GM21737 (cell line): ENCODE data around the gene CLDN7.

Experiments
- ATAC-seq: cut with Tn5 transposase; IDR thresholded peaks from one replicate; pipeline ENCODE4 v1.9.1; 2021; ENCODE audit warnings: mild to moderate bottlenecking, moderate library complexity; ENCODE audit not compliant: unreplicated experiment

CLDN7 gene

DNA sequence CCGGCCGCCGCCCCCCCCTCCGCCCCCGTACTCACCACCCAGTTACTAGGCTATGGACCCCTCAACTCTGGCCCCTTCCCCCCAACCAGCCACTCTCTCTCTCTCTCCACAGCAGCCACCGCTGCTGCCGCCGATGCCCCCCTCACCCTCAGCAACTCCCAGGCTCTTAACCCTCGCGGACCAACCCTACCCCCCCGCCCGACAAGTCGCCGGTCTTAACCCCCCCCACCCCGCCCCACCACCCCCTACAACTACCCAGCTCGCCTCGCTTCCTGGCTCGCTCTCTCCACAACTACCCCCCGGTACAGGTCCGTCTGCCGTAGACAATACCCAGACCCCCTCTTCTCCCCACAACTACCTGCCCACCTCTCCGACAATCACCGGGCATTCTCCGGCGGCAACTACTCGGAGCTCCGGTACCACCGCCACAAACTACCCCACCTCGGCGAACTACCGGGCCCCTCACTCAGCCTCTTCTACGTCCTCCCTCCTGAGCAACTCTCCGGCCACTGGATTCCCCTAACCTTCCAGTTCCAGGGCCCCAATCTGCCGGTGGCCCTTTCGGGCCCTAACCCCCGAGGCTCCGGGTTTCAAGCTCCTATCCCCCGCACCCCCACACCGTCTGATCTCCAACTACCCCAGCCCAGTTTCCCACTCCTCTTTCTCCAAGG lies 23.7 kb downstream of the CLDN7 start:
- no peak for ATAC-seq

DNA sequence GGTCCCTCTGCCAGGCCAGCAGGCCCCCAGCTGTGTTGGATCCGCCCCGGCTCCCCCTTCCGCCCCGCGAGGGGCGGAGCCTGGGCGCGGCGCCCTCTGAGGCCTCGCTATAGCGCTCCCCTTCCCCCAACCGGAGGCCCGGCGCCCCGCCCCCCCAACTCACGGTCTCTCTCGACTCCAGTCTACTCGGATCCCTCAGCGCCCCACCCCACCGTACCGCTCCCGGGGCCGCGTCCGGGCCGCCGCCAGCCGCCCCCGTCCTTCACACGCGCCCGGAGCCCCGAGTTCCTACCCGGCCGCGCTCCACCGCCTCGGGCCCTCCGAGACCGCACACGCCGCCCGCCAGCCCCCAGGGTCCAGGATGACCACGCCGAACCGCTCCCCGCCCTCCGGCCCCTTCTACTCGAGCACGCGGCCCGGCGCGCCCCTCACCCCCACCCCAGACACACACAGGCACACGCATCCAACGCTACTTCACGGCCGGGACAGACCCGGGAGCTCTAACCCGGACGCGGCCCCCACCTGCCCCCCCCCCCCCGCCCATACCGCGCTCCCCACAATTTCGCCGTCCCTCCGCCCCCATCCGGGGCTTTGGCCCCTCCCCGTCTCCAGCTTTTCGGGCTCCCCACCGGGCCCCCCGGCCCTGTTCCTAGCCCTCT lies 24.4 kb downstream of the CLDN7 start:
- peak; percentile 17 for ATAC-seq

- no peak for ATAC-seq
Measured at GRCh38 chr17:7237266-7237760, 25.0 kb downstream of the CLDN7 start.

GRCh38 chr17:7236808-7237207 lies 25.5 kb downstream of the CLDN7 start:
- ATAC-seq = no peak

- ATAC-seq = no peak
Measured at GRCh38 chr17:7235693-7236665, 26.3 kb downstream of the CLDN7 start.

DNA sequence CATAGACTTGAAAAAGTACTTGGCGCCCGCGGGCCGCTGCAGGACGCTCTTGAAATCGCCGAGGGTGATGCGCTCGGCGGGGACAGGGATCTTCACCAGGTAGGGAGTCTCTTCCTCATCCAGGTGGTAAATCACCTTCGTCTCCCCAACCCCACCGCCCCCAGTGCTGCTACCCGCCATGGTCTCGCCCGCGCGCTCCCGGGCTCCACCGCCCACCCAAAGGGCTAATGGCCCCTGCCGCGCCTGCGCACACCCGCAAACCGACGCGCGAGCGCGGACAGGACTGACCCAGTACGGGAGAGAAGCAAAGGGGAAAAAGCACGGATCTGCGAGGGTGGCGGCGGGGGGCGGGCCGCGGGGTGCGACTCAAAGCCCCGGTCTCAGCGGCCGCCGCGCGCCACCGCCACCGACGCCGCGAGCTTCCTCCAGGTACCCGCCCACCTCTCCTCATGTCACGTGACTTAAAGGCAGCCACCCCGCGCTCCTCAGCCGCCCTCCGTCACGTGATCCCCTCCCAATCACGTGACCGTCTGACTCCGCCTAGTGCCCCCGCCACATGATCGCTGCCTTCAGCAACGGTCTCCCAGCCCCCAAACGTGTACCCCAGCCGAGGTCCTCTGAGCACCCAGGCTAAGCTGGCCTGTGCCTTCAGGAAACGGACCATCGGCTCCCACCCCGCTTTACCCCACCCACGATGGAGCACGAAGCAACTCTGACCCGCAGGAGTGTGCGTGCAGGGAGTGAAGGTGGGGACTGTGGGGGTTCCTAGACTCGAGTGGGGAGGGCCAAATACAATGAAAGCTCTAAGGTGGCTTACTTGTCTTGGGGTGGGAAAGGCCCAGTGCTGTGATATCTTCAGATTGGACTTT lies 28.0 kb downstream of the CLDN7 start, which contains the start of gene DVL2:
Gene DVL2, minus strand, starts transcription at position 435 of the 869 bp plus-strand sequence. Its CDS starts 255 bp downstream, at position 180.
- ATAC-seq = peak; percentile 50

DNA sequence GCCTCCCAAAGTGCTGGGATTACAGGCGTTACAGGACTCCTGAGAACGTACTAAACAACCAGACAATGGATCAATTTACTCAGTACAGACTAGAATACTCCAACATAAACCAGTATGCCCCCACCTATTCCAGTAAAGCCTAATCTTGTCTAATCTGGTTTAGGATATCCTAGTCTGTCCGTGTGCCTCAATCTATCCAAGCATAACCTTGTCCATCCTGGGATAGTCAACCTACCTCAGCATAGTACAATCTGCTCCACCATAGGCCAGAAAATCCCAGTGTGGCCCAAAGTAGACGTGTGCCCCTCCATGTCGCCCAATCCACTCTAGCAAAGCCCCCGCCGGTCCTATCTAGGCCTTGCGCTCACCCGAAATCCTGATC lies 28.6 kb downstream of the CLDN7 start:
- ATAC-seq = no peak

- no peak for ATAC-seq
Measured at GRCh38 chr17:7232114-7232513, 30.2 kb downstream of the CLDN7 start.

- no peak for ATAC-seq
Measured at GRCh38 chr17:7229504-7229903, 32.8 kb downstream of the CLDN7 start.

DNA sequence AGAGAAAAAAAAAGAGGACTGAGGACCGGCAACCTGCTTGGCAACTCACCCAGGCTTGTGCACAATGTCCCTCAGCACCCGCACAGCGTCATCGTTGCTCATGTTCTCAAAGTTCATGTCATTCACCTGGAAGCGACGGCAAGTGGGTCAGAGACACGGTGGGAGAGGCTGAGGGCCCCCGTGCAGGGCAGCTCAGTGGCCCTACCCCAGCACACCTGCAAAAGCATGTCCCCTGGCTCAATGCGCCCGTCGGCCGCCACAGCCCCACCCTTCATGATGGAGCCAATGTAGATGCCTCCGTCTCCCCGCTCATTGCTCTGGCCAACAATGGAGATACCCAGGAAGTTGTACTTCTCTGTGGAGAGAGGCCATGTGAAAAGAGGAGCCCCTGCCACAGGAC lies 33.4 kb downstream of the CLDN7 start:
- no peak for ATAC-seq

DNA sequence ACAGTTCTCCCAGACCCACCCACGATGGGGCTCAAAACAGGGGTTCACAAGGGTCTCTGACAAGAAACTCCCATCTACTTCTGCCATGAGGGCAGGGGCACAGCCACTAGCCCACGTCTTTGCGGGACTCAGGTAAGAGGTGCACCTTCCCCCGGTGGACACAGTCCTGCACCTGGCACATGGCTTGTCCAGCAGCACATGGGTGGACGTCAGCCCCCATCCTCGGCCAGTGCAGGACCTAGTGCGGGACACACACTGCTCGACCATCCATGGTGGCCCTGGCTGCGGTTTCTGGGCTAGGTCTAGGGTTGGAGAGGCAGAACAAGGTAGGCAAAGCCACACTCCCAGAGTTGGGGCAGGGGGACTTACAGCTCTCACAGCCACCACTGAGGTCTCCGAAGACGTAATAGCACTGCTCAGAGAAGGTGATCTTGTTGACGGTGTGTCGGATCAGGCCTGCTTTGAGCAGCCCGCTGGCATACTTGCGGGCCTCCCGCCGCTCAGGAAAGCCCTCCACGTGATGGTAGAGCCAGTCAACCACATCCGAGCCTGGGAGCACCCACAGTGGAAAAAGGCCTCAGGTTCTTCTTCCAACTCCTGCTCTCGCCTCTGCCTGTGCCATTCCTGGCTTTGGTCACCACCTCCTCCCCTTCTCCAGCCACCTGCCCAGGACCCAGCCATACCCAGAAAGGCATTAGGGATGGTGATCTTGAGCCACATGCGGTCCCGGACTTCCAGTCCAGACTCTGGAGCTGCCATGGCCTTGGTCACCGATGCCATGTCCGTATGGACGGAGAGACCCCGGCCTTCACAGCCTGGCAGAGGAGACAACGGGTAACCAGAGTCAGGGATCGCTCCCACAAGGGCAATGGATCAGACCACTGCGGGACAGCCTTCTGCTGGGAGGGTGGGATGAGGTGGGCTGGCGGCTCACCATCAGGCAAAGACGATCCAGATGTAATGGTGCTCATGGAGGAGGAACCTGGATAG lies 35.3 kb downstream of the CLDN7 start:
- ATAC-seq = no peak

- ATAC-seq = no peak
Measured at GRCh38 chr17:7225711-7226331, 36.5 kb downstream of the CLDN7 start.

DNA sequence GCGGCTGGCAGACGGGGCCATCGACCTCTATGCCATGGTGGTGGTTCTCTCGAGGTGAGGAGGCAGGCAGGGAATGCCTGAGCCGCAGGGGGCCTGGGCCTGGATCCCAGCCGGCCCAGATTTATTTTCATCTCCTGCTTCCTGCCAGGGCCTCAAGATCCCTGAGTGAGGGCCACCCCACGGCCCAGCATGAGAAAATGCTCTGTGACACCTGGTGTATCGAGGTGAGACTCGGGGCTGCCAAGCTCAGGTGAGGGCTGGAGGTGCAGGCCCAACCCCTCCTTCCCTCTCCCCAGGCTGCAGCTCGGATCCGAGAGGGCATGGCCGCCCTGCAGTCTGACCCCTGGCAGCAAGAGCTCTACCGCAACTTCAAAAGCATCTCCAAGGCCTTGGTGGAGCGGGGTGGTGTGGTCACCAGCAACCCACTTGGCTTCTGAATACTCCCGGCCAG lies 37.6 kb downstream of the CLDN7 start:
- no peak for ATAC-seq

GRCh38 chr17:7224110-7224509 lies 38.2 kb downstream of the CLDN7 start:
- no peak for ATAC-seq

DNA sequence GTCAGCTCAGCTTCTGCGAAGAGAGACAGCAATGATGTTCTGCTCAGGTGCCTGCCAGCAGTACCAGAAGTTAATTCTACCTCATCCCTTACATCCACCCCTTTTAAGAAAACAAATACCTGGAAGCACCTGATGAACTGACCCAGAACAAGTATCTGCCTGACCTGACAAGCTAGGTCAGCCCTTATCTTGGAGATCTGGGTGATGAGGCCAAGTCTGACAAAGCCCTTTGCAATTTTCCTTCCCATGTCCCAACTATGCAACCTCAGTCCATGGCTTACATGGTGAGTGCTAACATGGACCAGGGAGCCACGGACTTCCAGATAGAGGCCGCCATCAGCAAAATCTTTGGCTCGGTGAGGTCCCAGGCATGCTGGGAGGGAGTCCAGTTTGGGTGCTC lies 38.9 kb downstream of the CLDN7 start:
- no peak for ATAC-seq

GRCh38 chr17:7222972-7223292 lies 39.3 kb downstream of the CLDN7 start:
- ATAC-seq = no peak

DNA sequence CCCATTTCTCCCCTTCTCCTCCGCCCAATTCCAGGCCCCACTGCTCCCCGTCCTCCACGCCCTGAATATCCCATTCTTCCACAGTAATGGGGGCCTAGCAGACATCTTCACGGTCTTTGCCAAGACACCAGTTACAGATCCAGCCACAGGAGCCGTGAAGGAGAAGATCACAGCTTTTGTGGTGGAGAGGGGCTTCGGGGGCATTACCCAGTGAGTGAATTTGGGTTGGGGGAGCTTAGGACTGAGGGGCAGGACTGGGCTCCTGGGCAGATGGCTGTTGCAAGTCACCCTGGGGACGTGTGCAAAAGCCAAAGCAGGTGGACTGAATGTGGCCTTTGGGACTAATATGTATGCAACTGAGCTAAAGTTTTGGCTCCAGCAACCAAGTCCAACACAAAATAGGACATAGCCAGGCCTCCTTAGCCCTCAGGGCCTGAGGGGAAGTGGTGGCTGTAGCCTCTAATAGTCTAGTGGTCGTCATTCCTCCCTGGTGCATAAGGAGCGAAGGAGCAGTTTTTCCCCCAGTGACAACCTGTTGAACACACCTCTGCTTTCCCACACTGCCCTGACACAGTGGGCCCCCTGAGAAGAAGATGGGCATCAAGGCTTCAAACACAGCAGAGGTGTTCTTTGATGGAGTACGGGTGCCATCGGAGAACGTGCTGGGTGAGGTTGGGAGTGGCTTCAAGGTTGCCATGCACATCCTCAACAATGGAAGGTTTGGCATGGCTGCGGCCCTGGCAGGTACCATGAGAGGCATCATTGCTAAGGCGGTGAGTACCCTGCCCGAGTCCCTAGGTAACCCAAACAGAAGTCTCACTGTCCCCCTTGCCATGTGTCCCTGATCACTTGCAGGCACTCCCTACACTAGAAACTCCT lies 39.9 kb downstream of the CLDN7 start:
- no peak for ATAC-seq
